ENCODE results near the gene MYLIP. TPM values are rescaled to one million over a fixed set of nuclear protein-coding genes. Genes with fewer than 3 reads are reported as not detected.

Gene MYLIP
- total RNA-seq, 2 donors from 2014 or later: 39.6 to 58.1 TPM

DNA sequence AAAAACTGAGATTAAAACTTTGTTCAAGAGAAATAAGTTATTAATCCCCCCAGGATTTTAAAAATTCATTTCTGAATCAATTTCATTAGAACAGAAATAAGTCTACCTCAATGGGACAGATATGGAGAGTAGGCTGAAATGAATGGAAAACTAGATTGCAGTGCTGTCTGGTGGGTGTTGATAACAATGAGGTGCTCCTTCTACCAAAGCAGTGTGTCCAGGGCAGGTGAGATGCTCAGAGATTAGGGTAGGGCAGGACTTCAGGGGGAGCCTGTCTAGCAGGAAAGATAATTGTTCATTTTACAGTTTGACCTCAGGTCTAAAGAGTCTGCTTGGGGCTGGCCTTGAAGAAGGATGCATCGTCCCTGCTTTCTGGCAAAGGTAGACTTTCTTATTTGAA lies 38.0 kb upstream of the MYLIP start:
- Histone ChIP-seq H3K27ac (no peak overlapping the region), H3K4me3 (no peak overlapping the region), H3K9me3 (no peaks in the 10 kb centered on the region), H3K36me3 (no peaks in the 10 kb centered on the region), H3K4me1 (replicated peaks) (no peaks in the 10 kb centered on the region), H3K27me3 (replicated peaks; ENCODE audit: insufficient read depth) (no peaks in the 10 kb centered on the region)
- intact Hi-C loops (cut with DNase I): no loop called here
- no peak for DNase-seq (ENCODE audit: low spot score)
- 79% methylated on average over 1 of the region's 1 CpG for WGBS
- no peak for TF ChIP-seq POLR2A (IDR thresholded peaks at IDR 0.05)
- TF ChIP-seq POLR2AphosphoS5 (IDR thresholded peaks at IDR 0.05): no peak
- no peak for TF ChIP-seq CTCF (IDR thresholded peaks at IDR 0.05)

- TF ChIP-seq POLR2A (IDR thresholded peaks at IDR 0.05): no peak
- TF ChIP-seq POLR2AphosphoS5 (IDR thresholded peaks at IDR 0.05): no peak
- TF ChIP-seq CTCF (IDR thresholded peaks at IDR 0.05): no peak
- H3K27ac ChIP-seq: no peak overlapping the region
Observed at GRCh38 chr6:16092140-16092539, 36.7 kb upstream of the MYLIP start.

GRCh38 chr6:16092990-16093389 lies 35.9 kb upstream of the MYLIP start:
- DNase-seq (ENCODE audit: low spot score): no peak
- Histone ChIP-seq H3K36me3 (no peaks in the 10 kb centered on the region), H3K9me3 (no peaks in the 10 kb centered on the region), H3K27ac (no peak overlapping the region), H3K4me3 (no peak overlapping the region), H3K4me1 (replicated peaks) (no peaks in the 10 kb centered on the region), H3K27me3 (replicated peaks; ENCODE audit: insufficient read depth) (no peaks in the 10 kb centered on the region)
- 74% methylated on average over 5 of the region's 5 CpGs for WGBS
- no peak for TF ChIP-seq CTCF (IDR thresholded peaks at IDR 0.05)
- TF ChIP-seq POLR2A (IDR thresholded peaks at IDR 0.05): no peak
- no peak for TF ChIP-seq POLR2AphosphoS5 (IDR thresholded peaks at IDR 0.05)
- intact Hi-C loops (cut with DNase I): no loop called here

More at GRCh38 chr6:16092140-16092539, 36.7 kb upstream of the MYLIP start:
- WGBS: 86% methylated on average over 4 of the region's 4 CpGs
- no peak overlapping the region for H3K4me3 ChIP-seq
- intact Hi-C loops (cut with DNase I): no loop called here
- no peaks in the 10 kb centered on the region for H3K27me3 ChIP-seq (replicated peaks; ENCODE audit: insufficient read depth)
- no peaks in the 10 kb centered on the region for H3K9me3 ChIP-seq
- no peaks in the 10 kb centered on the region for H3K4me1 ChIP-seq (replicated peaks)
- no peak for DNase-seq (ENCODE audit: low spot score)
- no peaks in the 10 kb centered on the region for H3K36me3 ChIP-seq

DNA sequence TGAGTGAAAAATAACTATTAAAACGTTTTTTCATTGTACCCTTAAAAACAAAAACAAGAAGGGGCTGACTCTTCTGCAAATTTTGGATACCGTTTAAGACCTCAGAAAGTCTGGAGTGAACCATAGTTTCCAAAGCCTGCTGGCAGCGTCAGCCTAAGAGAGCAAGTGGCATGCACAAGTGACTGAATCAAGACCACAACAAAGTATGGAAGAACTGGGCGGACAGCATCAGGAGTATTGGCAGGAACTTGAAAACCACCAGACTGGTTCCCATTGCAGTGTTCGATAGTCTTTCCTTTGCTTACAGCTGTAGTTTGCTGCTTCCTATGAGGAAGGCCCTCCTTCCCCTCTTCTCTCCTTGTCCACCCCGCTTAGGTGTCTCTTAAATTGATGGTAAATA lies 33.7 kb upstream of the MYLIP start:
- Histone ChIP-seq H3K4me3 (no peak overlapping the region), H3K27ac (no peak overlapping the region), H3K9me3 (no peaks in the 10 kb centered on the region), H3K4me1 (replicated peaks) (no peaks in the 10 kb centered on the region), H3K27me3 (replicated peaks; ENCODE audit: insufficient read depth) (no peaks in the 10 kb centered on the region), H3K36me3 (no peaks in the 10 kb centered on the region)
- no peak for DNase-seq (ENCODE audit: low spot score)
- no peak for TF ChIP-seq CTCF (IDR thresholded peaks at IDR 0.05)
- TF ChIP-seq POLR2AphosphoS5 (IDR thresholded peaks at IDR 0.05): no peak
- TF ChIP-seq POLR2A (IDR thresholded peaks at IDR 0.05): no peak
- 74% methylated on average over 6 of the region's 6 CpGs for WGBS
- intact Hi-C loops (cut with DNase I): no loop called here

DNA sequence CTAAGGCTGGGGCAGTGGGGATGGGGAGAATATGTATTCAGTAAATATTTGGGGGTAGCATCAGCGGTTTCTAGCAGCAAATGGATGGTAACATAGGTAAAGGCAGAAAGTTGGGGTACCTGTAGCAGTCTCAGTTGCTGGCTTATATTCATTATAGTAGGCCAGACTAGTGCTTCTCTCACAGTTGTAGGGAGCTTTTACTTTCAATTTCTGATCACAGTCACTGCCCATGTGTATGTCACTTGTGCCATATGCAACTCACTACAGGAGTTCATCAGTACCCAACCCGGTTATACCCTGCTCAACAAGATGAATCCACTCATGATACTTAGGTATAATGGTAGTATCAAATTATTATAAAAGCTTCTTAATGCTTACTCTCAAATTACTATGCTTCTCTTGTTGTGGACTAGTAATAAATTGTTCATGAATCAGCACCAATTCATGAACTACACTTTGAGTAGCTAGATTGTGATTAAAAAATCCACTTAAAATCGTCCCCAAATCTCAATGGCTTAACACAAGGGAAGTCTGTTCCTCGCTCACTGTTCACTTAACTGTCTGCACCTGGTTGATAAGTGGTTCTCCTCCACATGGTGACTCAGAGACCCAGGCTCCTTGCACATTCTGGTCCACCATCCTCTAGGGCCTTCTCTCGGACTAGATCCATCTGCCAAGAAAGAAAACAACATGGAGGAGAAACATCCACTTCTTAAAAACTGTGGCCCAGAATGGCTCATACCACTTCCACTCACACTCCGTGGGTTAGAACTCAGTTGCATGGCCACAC lies 31.3 kb upstream of the MYLIP start:
- 93% methylated on average over 6 of the region's 6 CpGs for WGBS
- TF ChIP-seq POLR2A (IDR thresholded peaks at IDR 0.05) (no peak), CTCF (IDR thresholded peaks at IDR 0.05) (no peak), POLR2AphosphoS5 (IDR thresholded peaks at IDR 0.05) (no peak)
- DNase-seq (ENCODE audit: low spot score): no peak

More for the DNA sequence above, 31.3 kb upstream of the MYLIP start:
- Histone ChIP-seq H3K27me3 (replicated peaks; ENCODE audit: insufficient read depth) (no peaks in the 10 kb centered on the region), H3K36me3 (no peaks in the 10 kb centered on the region), H3K4me3 (no peak overlapping the region), H3K9me3 (no peaks in the 10 kb centered on the region), H3K27ac (no peak overlapping the region), H3K4me1 (replicated peaks) (no peaks in the 10 kb centered on the region)
- intact Hi-C loops (cut with DNase I): no loop called here
